ENCODE results near the gene RETSAT. TPM values are rescaled to one million over a fixed set of nuclear protein-coding genes. Genes with fewer than 3 reads are reported as not detected.

RETSAT gene
- total RNA-seq, 6 experiments from 2014 or later = 70.3 to 112 (median 105) TPM

- no peaks in the 10 kb centered on the region for H3K9me3 ChIP-seq
- H3K27me3 ChIP-seq = no peaks in the 10 kb centered on the region
- ATAC-seq = no peak
- TF ChIP-seq, protein P1, sequence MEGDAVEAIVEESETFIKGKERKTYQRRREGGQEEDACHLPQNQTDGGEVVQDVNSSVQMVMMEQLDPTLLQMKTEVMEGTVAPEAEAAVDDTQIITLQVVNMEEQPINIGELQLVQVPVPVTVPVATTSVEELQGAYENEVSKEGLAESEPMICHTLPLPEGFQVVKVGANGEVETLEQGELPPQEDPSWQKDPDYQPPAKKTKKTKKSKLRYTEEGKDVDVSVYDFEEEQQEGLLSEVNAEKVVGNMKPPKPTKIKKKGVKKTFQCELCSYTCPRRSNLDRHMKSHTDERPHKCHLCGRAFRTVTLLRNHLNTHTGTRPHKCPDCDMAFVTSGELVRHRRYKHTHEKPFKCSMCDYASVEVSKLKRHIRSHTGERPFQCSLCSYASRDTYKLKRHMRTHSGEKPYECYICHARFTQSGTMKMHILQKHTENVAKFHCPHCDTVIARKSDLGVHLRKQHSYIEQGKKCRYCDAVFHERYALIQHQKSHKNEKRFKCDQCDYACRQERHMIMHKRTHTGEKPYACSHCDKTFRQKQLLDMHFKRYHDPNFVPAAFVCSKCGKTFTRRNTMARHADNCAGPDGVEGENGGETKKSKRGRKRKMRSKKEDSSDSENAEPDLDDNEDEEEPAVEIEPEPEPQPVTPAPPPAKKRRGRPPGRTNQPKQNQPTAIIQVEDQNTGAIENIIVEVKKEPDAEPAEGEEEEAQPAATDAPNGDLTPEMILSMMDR (IDR thresholded peaks at IDR 0.05) = no peak
- no peak for TF ChIP-seq POLR2A (IDR thresholded peaks at IDR 0.05)
- WGBS (ENCODE audit: insufficient coverage, low coverage, low lambda C conversion rate, missing lambda C conversion rate) = 93% methylated on average over 9 of the region's 11 CpGs
- H3K4me3 ChIP-seq = no peak overlapping the region
- H3K36me3 ChIP-seq = peaks cover 0 to 29% (median 3%) of the 10 kb centered on the region in 4 donors
- peak in 1 of 3 donors; percentile 26 for DNase-seq
- no peaks in the 10 kb centered on the region for H3K4me1 ChIP-seq
- H3K27ac ChIP-seq = no peak overlapping the region
- intact Hi-C loops (cut with DNase I) = no loop called here
Measured at GRCh38 chr2:85377083-85377482, 22.8 kb upstream of the RETSAT start.

DNA sequence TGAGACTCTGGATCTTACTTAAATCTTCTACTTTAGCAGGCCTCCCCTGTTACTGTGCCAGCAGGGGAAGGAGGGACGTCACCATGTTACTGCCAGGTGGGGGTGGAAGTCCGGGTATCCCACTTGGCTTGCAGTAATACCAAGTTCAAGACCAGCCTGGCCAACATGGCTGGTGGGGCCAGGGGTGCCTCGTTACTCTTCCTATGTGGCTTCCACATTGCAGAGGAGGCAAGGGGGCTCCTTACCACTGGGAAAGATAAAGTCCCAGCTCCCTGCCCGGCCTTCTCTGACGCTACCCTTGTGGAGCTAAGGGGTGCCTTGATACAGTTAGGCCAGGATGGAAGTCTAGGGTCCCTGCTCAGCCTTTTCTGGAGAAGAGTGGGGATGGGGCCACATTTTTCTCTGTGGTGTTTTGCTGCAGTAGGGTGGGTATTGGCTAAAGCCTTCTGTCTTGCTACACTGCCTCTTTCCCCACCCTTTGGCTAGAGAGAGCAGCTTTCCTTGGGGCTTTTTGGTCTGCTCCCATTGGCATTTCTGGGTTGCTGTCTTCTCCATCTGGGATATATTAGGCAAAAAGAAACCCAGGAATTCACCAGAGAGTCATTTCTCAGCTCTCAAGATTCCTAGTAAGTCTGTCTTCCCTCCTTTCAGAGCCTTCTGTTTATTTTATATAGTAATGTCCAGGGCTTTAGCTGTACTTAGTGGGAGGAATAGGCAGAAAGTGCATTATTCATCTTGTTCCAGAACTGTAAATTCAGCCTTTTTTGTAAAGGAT lies 22.1 kb upstream of the RETSAT start:
- intact Hi-C loops (cut with DNase I) = no loop called here
- DNase-seq (peak in 1 of 3 donors; percentile 19), ATAC-seq (no peak)
- peaks cover 0 to 29% (median 3%) of the 10 kb centered on the region in 4 donors for H3K36me3 ChIP-seq
- 84% methylated on average over 2 of the region's 5 CpGs for WGBS (ENCODE audit: insufficient coverage, low coverage, low lambda C conversion rate, missing lambda C conversion rate)
- no peak for TF ChIP-seq POLR2A (IDR thresholded peaks at IDR 0.05)
- TF ChIP-seq, protein P1 (IDR thresholded peaks at IDR 0.05) = no peak
- H3K27me3 ChIP-seq = no peaks in the 10 kb centered on the region
- H3K9me3 ChIP-seq = no peaks in the 10 kb centered on the region
- H3K27ac ChIP-seq = no peak overlapping the region
- H3K4me3 ChIP-seq = no peak overlapping the region
- no peaks in the 10 kb centered on the region for H3K4me1 ChIP-seq

- no peaks in the 10 kb centered on the region for H3K36me3 ChIP-seq
- no peaks in the 10 kb centered on the region for H3K27me3 ChIP-seq
- intact Hi-C loops (cut with DNase I) = no loop called here
- peaks cover 0 to 4% (median 1%) of the 10 kb centered on the region in 4 donors for H3K4me1 ChIP-seq
- ATAC-seq (peak in 1 of 4 donors; percentile 20), DNase-seq (no peak)
- TF ChIP-seq, protein P1 (IDR thresholded peaks at IDR 0.05) = no peak
- WGBS (ENCODE audit: insufficient coverage, low coverage, low lambda C conversion rate, missing lambda C conversion rate) = 93% methylated on average over 2 of the region's 11 CpGs
- no peaks in the 10 kb centered on the region for H3K9me3 ChIP-seq
- no peak overlapping the region for H3K27ac ChIP-seq
- no peak overlapping the region for H3K4me3 ChIP-seq
Measured at GRCh38 chr2:85371045-85371444, 16.7 kb upstream of the RETSAT start.

DNA sequence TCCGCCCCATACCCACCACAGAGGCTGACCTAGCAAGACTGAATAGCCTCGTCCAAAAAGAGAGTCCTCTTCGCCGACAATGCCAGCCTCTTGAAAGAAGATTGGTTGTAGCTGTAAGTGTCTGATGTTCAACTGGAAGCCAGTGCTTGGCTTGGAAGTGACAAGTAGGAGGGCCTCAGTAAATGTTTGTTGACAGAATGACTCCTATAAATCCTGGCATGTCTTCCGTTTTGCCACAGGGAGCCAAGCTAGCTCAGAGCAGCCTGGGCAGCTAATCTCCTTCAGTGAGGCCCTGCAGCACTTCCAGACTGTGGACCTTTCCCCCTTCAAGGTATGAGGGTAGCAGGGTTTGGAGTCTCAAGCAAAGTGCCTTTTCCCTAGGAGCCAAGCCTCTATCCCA lies 15.2 kb upstream of the RETSAT start:
- no peak overlapping the region for H3K27ac ChIP-seq
- intact Hi-C loops (cut with DNase I) = no loop called here
- peak in 1 of 4 donors; percentile 36 for ATAC-seq
- DNase-seq = no peak
- TF ChIP-seq POLR2A (IDR thresholded peaks at IDR 0.05) = no peak
- TF ChIP-seq, protein P1 (IDR thresholded peaks at IDR 0.05) = no peak
- WGBS (ENCODE audit: insufficient coverage, low coverage, low lambda C conversion rate, missing lambda C conversion rate) = 100% methylated on average over 1 of the region's 5 CpGs
- no peak overlapping the region for H3K4me3 ChIP-seq
- H3K36me3 ChIP-seq = no peaks in the 10 kb centered on the region
- H3K9me3 ChIP-seq = no peaks in the 10 kb centered on the region
- H3K4me1 ChIP-seq = peaks cover 0 to 14% (median 3%) of the 10 kb centered on the region in 4 donors
- H3K27me3 ChIP-seq = no peaks in the 10 kb centered on the region

Data from right lobe of liver (tissue), 6 donors.